GM18867 (cell line): ENCODE results near the gene FIBP.
"Not testable (repeated sequence)": the region's sequence is repeated elsewhere in the genome, so short reads cannot be mapped to it uniquely, and the experiment has no call there.

Experiments used
- ATAC-seq: cut with Tn5 transposase; IDR thresholded peaks from one replicate; pipeline ENCODE4 v1.9.1; 2021; ENCODE audit warnings: mild to moderate bottlenecking, moderate library complexity; ENCODE audit not compliant: unreplicated experiment

Gene FIBP

DNA sequence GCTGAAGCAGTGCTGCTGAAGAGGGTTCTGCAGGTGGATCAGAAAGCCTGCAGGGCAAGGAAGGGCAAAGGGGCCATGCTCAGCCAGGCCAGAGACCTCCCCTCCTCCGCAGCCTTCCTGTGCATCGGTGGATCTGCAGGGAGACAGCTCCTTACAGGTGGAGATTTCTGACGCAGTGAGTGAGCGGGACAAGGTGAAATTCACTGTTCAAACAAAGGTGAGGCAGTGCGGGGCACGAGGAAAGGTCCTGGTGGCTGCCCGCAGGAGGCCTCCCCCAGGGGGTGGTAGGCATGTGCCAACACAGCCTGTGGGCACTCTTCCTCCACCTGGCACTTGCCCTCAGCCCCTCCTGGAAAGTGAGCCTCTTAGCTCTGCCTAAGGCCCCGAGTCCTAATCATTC lies 38.9 kb downstream of the FIBP start:
- ATAC-seq = no peak

DNA sequence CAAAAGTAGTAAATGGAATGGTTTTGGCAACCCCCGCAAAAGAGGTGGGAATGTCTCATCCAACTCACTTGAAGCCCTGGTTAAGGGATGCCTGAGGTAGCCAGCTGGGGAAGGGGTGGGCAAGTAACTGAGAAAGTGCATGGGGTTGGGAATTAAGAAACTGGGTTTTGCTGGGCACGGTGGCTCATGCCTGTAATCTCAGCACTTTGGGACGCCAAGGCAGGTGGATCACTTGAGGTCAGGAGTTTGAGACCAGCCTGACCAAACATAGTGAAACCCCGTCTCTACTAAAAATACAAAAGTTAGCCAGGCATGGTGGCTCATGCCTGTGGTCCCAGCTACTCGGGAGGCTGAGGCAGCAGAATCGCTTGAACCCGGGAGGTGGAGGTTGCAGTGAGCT lies 39.6 kb downstream of the FIBP start:
- ATAC-seq = not testable (repeated sequence)

DNA sequence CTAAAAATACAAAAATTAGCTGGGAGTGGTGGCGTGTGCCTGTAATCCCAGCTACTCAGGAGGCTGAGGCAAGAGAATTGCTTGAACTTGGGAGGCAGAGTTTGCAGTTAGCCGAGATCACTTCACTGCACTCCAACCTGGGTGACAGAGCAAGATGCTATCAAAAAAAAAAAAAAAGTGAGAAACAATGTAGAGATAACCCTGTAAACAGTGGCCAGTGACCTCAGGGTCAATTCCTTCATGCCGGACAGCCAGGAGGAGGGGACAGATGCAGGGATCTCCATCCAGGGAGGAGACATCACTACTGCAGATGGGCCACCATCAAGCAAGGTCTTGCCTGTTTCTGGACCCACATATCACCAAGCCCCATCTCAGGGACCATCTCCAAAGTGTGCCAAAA lies 40.5 kb downstream of the FIBP start:
- ATAC-seq = no peak

DNA sequence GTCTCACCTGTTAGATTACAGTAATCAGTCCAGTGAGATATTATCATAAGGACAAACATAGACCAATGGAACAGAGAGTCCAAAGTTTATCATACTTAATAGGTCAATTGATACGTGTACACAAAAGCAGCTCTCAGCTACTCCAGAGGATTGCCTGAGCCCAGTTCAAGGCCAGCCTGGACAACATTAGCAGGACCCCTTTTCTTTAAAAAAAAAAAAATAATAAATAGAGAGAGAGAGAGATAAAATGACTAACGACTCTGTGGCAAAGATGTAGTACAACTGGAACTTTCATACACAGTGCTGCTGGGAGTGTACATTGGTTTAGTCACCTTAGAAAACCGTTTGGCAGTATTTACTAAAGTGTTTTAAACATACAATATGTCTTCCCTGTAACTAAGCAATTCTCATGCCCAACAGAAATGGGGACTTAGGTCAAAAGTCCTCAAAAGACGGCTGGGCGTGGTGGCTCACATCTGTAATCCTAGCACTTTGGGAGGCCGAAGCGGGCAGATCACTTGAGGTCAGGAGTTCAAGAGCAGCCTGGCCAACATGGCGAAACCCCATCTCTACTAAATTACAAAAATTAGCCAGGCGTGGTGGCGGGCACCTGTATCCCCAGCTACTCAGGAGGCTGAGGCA lies 43.9 kb downstream of the FIBP start:
- no peak for ATAC-seq

DNA sequence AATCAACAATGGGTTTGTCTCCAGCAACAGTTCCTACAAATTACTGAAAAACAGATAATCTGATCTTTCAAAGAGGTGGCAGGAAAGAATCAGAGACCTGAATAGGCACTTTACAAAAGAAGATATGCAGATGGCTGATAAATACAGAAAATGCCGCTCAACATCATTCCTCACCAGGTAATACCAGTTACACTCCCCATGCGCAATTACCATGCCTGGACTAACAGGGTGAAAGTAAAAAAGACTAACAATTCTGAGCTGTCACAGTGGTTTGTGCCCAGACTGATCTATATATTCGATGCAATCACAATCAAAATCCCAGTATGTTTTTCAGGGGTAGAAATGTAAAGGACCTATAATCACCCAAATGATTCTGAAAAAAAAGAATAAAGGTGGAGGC lies 44.5 kb downstream of the FIBP start:
- no peak for ATAC-seq

DNA sequence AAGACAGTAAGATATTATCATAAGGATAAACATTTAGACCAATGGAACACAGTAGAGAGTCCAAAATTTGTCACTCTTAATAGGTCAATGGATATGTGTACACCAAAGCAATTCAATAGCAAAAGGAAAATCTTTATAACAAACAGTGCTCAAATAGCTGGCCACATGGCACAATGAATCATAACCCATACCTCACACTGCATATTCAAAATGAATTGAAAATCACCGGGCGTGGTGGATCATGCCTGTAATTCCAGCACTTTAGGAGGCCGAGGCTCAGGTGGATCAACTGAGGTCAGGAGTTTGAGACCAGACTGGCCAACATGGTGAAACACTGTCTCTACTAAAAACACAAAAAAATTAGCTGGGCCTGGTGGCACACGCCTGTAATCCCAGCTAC lies 46.1 kb downstream of the FIBP start:
- no peak for ATAC-seq

DNA sequence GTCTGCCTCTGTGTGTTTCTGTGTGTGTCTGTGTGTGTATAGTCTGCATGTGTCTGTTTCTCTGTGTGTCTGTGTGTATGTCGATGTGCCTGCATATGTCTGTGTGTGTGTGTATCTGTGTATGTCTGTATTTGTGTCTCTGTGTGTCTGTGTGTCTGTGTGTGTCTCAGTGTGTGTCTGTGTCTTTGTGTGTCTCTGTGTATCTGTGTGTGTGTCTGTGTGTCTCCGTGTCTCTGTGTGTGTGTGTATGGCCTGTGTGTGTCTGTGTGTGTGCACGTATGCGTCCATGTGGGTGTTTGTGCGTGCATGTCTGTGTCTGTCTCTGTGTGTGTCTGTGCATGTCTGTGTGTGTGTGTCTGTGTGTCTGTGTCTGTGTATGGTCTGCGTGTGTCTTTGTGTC lies 54.1 kb downstream of the FIBP start:
- no peak for ATAC-seq
